WERI-Rb-1 (cell line): ENCODE measurements around the gene KSR1.

Source experiments
- DNase-seq: peaks from one replicate; pipeline ENCODE4 v3.0.0-alpha.2; 2020
- H3K27ac ChIP-seq: fragments of 250-450 bp; sonication (Bioruptor Pico); 2 replicates; pipeline ENCODE4 v1.5.1; 2020; ENCODE audit warnings: mild to moderate bottlenecking, moderate library complexity
- H3K27me3 ChIP-seq: fragments of 250-450 bp; sonication (Bioruptor Pico); 2 replicates; pipeline ENCODE4 v1.5.1; 2021; ENCODE audit warnings: mild to moderate bottlenecking, low read depth, moderate library complexity; ENCODE audit not compliant: insufficient read depth, severe bottlenecking
- H3K36me3 ChIP-seq: fragments of 250-450 bp; sonication (Bioruptor Pico); 2 replicates; pipeline ENCODE4 v1.5.1; 2020; ENCODE audit warnings: mild to moderate bottlenecking, moderate library complexity
- H3K4me3 ChIP-seq: 2 replicates; pipeline ENCODE4 v1.5.1; 2011; ENCODE audit warnings: low read depth, mild to moderate bottlenecking, control low read depth, low read length
- H3K9me3 ChIP-seq: fragments of 250-450 bp; sonication (Bioruptor Pico); 2 replicates; pipeline ENCODE4 v1.5.1; 2021; ENCODE audit warnings: mild to moderate bottlenecking, moderate library complexity; ENCODE audit not compliant: severe bottlenecking
- TF ChIP-seq, protein P1 (sequence below): IDR thresholded peaks from 2 replicates; pipeline ENCODE4 v1.5.1; 2011; ENCODE audit warnings: low read depth, mild to moderate bottlenecking, control low read depth, inconsistent platforms, low read length

Gene KSR1

DNA sequence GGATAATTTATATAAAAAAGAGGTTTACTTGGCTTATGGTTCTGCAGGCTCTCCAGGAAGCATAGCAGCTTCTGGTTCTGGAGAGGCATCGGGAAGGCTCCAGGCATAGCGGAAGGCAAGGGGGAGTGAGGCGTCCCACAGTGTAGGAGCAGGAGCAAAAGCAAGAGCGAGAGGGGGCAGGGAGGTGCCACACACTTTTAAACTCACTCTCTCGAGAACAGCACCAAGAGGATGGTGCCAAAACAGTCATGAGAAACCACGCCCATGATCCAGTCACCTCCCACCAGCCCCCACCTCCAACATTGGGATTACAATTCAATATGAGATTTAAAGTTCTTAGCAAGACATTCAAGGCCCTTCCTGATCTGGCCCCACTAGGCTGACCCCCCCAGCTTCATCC is 124.8 kb downstream of the KSR1 start:
- no peak overlapping the region for H3K4me3 ChIP-seq
- peak; percentile 42 for DNase-seq
- no peak overlapping the region for H3K27ac ChIP-seq

DNA sequence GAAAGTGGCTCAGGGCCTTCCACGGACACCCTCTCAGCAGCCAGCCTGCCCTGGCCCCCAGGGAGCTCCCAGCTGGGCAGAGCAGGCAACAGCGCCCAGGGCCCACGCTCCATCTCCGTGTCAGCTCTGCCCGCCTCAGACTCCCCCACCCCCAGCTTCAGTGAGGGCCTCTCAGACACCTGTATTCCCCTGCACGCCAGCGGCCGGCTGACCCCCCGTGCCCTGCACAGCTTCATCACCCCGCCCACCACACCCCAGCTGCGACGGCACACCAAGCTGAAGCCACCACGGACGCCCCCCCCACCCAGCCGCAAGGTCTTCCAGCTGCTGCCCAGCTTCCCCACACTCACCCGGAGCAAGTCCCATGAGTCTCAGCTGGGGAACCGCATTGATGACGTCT is 126.4 kb downstream of the KSR1 start:
- DNase-seq: no peak
- no peaks in the 10 kb centered on the region for H3K9me3 ChIP-seq
- H3K27ac ChIP-seq: no peak overlapping the region
- H3K36me3 ChIP-seq: peaks cover 33% of the 10 kb centered on the region
- TF ChIP-seq, protein P1, sequence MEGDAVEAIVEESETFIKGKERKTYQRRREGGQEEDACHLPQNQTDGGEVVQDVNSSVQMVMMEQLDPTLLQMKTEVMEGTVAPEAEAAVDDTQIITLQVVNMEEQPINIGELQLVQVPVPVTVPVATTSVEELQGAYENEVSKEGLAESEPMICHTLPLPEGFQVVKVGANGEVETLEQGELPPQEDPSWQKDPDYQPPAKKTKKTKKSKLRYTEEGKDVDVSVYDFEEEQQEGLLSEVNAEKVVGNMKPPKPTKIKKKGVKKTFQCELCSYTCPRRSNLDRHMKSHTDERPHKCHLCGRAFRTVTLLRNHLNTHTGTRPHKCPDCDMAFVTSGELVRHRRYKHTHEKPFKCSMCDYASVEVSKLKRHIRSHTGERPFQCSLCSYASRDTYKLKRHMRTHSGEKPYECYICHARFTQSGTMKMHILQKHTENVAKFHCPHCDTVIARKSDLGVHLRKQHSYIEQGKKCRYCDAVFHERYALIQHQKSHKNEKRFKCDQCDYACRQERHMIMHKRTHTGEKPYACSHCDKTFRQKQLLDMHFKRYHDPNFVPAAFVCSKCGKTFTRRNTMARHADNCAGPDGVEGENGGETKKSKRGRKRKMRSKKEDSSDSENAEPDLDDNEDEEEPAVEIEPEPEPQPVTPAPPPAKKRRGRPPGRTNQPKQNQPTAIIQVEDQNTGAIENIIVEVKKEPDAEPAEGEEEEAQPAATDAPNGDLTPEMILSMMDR: no peak
- no peak overlapping the region for H3K4me3 ChIP-seq
- H3K27me3 ChIP-seq: no peaks in the 10 kb centered on the region

More for the DNA sequence above, 124.8 kb downstream of the KSR1 start:
- Histone ChIP-seq H3K27me3 (no peaks in the 10 kb centered on the region), H3K9me3 (no peaks in the 10 kb centered on the region), H3K36me3 (peaks cover 37% of the 10 kb centered on the region)
- TF ChIP-seq, protein P1: no peak

DNA sequence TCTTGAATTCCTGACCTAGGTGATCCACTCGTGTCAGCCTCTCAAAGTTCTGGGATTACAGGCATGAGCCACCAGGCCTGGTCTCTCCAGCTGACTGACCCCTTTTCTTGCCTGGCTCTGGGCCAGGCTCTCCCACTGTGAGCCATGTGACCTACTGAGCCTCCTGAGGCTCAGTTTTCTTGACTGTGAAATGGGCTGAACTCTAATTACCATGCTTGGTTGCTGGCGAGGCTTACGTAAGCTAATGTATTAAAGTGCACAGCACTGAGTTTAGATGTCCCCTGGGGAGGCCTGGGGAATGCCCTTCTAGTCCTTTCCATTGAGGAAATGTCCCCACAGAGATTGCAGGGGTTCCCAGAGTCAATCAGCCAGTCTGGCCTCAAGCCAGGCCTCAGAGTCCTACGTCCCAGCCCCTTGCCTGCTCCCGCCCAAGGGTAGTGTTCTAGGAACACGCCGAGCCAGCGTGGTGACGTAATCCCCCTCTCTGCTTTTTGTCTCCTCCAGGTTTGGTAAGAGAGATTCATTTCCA is 129.0 kb downstream of the KSR1 start:
- TF ChIP-seq, protein P1: no peak

DNA sequence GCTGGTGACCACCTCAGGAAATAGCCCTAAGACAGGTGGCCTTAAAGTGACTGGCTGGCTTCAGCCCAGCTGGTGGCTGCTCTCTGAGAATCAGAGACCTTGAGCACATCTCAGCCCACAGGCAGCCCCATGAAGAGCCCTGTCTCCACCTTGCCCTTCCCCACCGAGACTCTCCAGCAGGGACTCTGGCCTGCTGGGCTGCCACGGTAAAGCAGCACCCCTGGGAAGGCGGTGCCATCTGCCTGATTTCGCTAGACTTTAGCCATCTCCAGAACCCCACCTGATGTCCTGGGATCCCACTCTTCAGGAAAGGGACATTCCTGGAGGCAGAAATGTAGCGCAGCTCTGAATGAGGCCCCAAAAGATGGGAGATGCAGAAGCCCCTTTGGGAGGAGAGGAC is 129.5 kb downstream of the KSR1 start:
- H3K36me3 ChIP-seq: peaks cover 37% of the 10 kb centered on the region
- H3K27me3 ChIP-seq: no peaks in the 10 kb centered on the region
- no peaks in the 10 kb centered on the region for H3K9me3 ChIP-seq
- no peak overlapping the region for H3K27ac ChIP-seq
- TF ChIP-seq, protein P1: no peak
- no peak overlapping the region for H3K4me3 ChIP-seq
- DNase-seq: no peak

More for the DNA sequence above, 129.0 kb downstream of the KSR1 start:
- no peaks in the 10 kb centered on the region for H3K9me3 ChIP-seq
- H3K27me3 ChIP-seq: no peaks in the 10 kb centered on the region
- H3K4me3 ChIP-seq: no peak overlapping the region
- H3K36me3 ChIP-seq: peaks cover 37% of the 10 kb centered on the region
- no peak overlapping the region for H3K27ac ChIP-seq
- DNase-seq: no peak

DNA sequence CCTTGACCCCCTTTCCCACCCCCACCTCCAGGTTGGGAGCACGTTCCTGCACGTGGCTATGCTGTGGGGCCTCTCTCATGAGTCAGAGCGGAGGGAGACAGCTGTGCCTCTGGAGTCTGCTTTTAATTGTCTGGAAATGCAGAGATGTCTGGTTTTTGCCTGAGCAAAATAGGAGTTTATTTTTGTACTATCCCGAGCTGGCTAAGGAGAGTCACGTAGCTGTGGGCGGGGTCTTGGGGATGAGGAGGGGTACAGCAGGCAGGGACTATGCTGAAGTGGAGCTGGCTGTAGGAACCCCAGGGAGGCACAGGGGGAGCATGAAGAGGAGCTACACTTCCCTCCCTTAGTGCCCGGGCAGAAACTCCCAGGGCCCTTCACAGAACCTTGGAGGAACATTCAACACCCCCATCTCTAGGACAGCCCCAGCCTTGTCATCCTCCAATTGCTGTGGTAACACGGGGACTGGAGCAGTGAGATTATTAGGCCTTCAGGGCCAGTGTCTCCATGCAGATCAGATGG is 130.0 kb downstream of the KSR1 start:
- H3K27me3 ChIP-seq: no peaks in the 10 kb centered on the region
- no peaks in the 10 kb centered on the region for H3K9me3 ChIP-seq
- TF ChIP-seq, protein P1: no peak
- peaks cover 37% of the 10 kb centered on the region for H3K36me3 ChIP-seq
- no peak overlapping the region for H3K4me3 ChIP-seq
- no peak overlapping the region for H3K27ac ChIP-seq
- DNase-seq: no peak

DNA sequence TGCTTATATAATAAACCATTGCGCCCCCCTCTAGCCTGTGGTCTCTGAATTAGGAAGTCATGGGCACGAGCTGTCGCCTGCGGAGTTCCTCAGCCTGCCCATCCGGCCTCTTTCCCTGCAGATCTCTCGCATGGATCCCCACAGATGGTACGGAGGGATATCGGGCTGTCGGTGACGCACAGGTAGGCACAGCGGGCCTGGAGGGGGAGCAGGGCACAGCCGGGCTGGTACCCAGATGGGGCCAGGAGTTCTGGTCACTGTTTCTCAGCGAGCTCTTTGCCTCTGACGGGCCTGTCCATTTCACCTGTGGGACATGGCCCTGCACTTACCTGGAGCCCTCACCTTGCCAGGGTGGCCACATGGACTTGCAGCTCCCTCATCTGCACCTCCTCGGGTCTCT is 132.1 kb downstream of the KSR1 start:
- Histone ChIP-seq H3K9me3 (no peaks in the 10 kb centered on the region), H3K36me3 (peaks cover 49% of the 10 kb centered on the region), H3K27me3 (no peaks in the 10 kb centered on the region), H3K4me3 (no peak overlapping the region), H3K27ac (no peak overlapping the region)
- TF ChIP-seq, protein P1: no peak
- no peak for DNase-seq
